Renal pelvis (tissue), 12 donors: ENCODE measurements around the gene TNNC1. TPM values are rescaled to one million over a fixed set of nuclear protein-coding genes. Genes with fewer than 3 reads are reported as not detected.

Experiments
- DNase-seq: peaks from one replicate; pipeline ENCODE4 v3.0.0-alpha.2; 2013
- long read RNA-seq, 16 experiments: transcript quantifications; one replicate each; lab custom pipeline, GENCODE V29; 2026
- polyA plus RNA-seq, 3 donors: library from polyadenylated mRNA; unstranded; fragments of 120-200 nt; gene quantifications; one replicate each; pipeline ENCODE4 v1.2.1, GENCODE V29; 2013; ENCODE audit not compliant: insufficient read length in 3 of 3

The TNNC1 gene
- 1 to 10 TPM; 6.8 to 7.2 (median 7.0) TPM for polyA plus RNA-seq
- long read RNA-seq, donor 1, partial matches to known transcripts, result 0 of 2 reads
- long read RNA-seq, donor 1, other reads (novel, unspliced or antisense), result 0 of 2 reads
- long read RNA-seq, donor 2, transcript TNNC1-201 (6 exons, 714 nt), result major isoform, 7 of 7 reads
- long read RNA-seq, donor 2, partial matches to known transcripts, result 0 of 7 reads
- long read RNA-seq, donor 2, other reads (novel, unspliced or antisense), result 0 of 7 reads
- long read RNA-seq, donor 3, transcript TNNC1-201 (6 exons, 714 nt), result major isoform, 6 of 6 reads
- long read RNA-seq, donor 3, partial matches to known transcripts, result 0 of 6 reads
- long read RNA-seq, donor 3, other reads (novel, unspliced or antisense), result 0 of 6 reads
- long read RNA-seq, donor 4, transcript TNNC1-201 (6 exons, 714 nt), result major isoform, 7 of 12 reads
- long read RNA-seq, donor 4, partial matches to known transcripts, result 5 of 12 reads
- long read RNA-seq, donor 4, other reads (novel, unspliced or antisense), result 0 of 12 reads
- long read RNA-seq, donor 5, partial matches to known transcripts, result 0 of 3 reads
- long read RNA-seq, donor 5, other reads (novel, unspliced or antisense), result 0 of 3 reads
- long read RNA-seq, donor 6, transcript TNNC1-201 (6 exons, 714 nt), result major isoform, 6 of 12 reads
- long read RNA-seq, donor 6, partial matches to known transcripts, result 6 of 12 reads
- long read RNA-seq, donor 6, other reads (novel, unspliced or antisense), result 0 of 12 reads
- long read RNA-seq, donor 7, transcript TNNC1-201 (6 exons, 714 nt), result major isoform, 7 of 7 reads
- long read RNA-seq, donor 7, partial matches to known transcripts, result 0 of 7 reads
- long read RNA-seq, donor 7, other reads (novel, unspliced or antisense), result 0 of 7 reads
- long read RNA-seq, donor 8, partial matches to known transcripts, result 0 of 4 reads
- long read RNA-seq, donor 8, other reads (novel, unspliced or antisense), result 0 of 4 reads
- long read RNA-seq, donor 9, transcript TNNC1-201 (6 exons, 714 nt), result major isoform, 12 of 18 reads
- long read RNA-seq, donor 9, partial matches to known transcripts, result 6 of 18 reads
- long read RNA-seq, donor 9, other reads (novel, unspliced or antisense), result 0 of 18 reads
- long read RNA-seq, donor 10, transcript TNNC1-201 (6 exons, 714 nt), result major isoform, 6 of 6 reads
- long read RNA-seq, donor 10, partial matches to known transcripts, result 0 of 6 reads
- long read RNA-seq, donor 10, other reads (novel, unspliced or antisense), result 0 of 6 reads
- long read RNA-seq, donor 11, partial matches to known transcripts, result 0 of 2 reads
- long read RNA-seq, donor 11, other reads (novel, unspliced or antisense), result 0 of 2 reads
- long read RNA-seq, donor 12, transcript TNNC1-201 (6 exons, 714 nt), result major isoform, 8 of 13 reads
- long read RNA-seq, donor 12, partial matches to known transcripts, result 5 of 13 reads
- long read RNA-seq, donor 12, other reads (novel, unspliced or antisense), result 0 of 13 reads
- long read RNA-seq, donor 13, partial matches to known transcripts, result 0 of 1 reads
- long read RNA-seq, donor 13, other reads (novel, unspliced or antisense), result 0 of 1 reads
- long read RNA-seq, donor 14, result 0 reads
- long read RNA-seq, donor 15, partial matches to known transcripts, result 0 of 1 reads
- long read RNA-seq, donor 15, other reads (novel, unspliced or antisense), result 0 of 1 reads
- long read RNA-seq, donor 16, transcript TNNC1-201 (6 exons, 714 nt), result major isoform, 11 of 11 reads
- long read RNA-seq, donor 16, partial matches to known transcripts, result 0 of 11 reads
- long read RNA-seq, donor 16, other reads (novel, unspliced or antisense), result 0 of 11 reads

DNA sequence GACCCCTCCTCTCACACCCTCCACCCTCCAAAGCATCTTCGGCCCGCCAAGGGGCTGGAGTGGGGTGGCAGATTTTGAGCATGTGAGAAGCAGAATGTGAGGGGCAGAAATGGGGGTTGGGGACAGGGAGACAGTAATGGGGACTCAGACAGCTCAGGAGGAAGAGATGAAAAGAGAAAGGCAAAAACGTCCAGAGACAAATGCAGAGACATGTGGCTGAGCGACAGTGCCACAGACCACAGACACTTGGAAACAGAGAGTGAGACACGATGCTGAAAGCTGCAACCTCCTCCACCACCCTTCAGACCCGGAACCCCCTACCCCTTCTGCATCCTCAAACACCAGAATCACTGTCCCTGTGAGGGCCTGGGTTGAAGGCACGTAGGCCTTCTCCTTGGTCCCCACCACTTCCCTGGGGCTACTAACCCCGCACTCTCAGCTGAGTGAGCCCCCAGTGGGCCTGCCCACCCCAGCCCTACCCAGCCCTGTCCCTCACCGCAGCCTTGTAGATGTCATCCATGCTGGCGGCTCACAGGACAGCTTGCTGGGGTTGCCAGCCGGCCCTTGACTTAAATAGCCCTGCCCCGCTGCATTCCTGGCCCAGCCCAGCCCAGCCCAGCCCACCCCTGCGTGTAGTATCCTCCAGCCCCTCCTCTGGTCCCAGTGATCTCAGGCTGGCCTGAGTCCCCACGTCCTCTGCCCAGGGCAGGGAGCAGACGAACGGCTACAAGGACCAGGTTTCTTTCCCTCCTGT lies at the start of gene TNNC1:
TSS of gene TNNC1 (minus strand) at position 546 of the 754 bp plus-strand sequence. CDS start at position 520, 26 bp downstream.
- DNase-seq, result no peak

GRCh38 chr3:52502808-52503350 lies 49.0 kb upstream of the TNNC1 start:
- DNase-seq, result no peak

DNA sequence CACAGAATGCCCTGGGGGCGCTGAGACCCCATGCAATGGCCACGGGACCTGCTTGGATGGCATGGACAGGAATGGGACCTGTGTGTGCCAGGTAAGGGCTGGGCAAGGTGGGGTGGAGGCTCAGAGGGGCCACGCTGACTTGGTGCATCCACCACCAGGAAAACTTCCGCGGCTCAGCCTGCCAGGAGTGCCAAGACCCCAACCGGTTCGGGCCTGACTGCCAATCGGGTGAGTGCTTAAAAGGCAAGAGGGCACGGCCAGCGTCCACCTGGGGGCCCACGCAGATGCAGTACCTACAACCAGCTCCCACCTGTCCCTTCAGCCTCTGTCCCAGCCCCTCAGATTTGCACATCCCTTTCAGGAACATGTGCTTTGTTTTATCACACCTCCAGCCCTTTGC lies 48.2 kb upstream of the TNNC1 start:
- DNase-seq, result no peak

DNA sequence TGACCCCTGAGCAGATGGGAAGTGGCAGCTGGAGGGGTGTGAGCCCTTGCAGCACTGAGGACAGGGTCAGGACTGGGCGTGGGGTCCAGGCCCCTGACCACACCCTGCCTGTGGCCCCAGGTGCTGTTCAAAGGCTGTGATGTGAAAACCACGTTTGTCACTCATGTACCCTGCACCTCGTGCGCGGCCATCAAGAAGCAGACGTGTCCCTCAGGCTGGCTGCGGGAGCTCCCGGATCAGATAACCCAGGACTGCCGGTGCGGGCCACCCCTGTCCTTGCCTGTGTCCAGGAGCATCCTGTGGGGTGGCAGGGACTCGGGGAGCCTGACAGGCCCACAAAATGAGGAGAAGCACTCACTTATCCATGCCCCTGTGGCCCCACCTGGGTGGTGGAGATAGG lies 47.2 kb upstream of the TNNC1 start:
- DNase-seq, result no peak

DNA sequence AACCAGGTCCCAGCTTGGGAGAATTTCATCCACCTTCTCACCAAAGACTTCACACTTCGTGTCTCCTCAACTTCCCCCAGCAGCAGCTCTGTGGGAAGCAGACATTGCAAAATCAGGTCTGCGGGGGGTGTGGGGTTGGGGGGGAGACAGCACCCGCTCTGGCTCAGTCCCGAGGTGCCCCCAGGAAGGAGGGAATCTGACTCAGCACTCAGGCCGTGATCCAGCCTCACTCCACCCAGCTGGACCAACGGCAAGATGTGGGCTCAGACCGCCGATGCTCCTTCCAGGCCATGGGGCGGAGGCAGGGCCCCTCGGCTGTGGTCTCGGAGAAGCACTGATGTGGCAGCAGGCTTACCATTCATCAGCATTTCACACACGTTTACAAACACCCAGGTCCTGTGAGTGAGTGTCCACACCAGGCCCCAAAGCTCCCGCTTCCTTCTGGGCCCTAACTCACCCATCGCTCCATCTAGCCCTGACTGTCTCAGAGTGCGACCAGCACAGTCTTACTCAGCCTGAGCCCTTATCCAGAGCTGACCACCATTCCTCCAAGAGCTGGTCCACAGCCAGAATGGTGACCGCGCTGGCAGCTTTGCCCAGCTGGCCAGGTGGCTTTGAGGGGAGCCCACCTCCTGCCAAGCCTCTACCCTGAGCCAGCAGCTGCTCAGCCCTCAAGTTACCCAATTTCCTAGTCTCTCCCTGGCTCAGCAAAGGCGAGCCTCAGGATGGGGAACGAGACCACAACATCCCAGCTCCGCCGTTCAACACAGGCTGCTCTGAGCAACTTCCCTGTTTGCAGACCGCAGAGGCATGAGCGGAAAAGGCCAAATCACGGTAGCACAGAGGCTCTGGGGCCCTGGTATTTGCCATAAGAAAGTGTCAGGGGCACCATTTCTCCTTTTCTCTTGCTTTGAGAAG lies 44.6 kb upstream of the TNNC1 start:
- DNase-seq, result no peak

- DNase-seq, result no peak
Observed at GRCh38 chr3:52495777-52496602, 42.1 kb upstream of the TNNC1 start.

- no peak for DNase-seq
Observed at GRCh38 chr3:52494886-52495495, 41.1 kb upstream of the TNNC1 start, which contains the start of gene STAB1. TSS of gene STAB1 (plus strand) at chr3:52495338. CDS start at chr3:52495414, 76 bp downstream.

DNA sequence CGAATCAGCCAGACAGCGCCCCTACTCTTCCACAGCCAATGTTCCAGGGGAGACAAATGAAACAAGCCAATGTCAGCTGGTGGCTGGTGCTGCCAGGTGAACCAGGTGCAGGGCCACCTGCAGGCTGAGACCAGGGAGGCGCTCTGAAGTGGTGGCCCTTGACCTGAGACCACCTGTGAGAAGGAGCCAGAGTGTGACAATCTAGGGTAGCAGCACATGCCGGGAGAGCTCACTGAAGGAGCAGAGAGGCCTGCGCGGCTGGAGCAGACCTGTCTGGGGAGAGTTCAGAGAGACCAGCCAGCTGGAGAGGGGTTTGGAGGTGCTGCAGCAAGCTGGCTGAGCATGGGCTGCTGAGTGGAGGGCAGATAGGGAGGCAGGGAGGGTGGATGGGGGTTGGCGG lies 40.6 kb upstream of the TNNC1 start:
- no peak for DNase-seq

GRCh38 chr3:52493232-52494017 lies 39.6 kb upstream of the TNNC1 start:
- DNase-seq, result no peak

DNA sequence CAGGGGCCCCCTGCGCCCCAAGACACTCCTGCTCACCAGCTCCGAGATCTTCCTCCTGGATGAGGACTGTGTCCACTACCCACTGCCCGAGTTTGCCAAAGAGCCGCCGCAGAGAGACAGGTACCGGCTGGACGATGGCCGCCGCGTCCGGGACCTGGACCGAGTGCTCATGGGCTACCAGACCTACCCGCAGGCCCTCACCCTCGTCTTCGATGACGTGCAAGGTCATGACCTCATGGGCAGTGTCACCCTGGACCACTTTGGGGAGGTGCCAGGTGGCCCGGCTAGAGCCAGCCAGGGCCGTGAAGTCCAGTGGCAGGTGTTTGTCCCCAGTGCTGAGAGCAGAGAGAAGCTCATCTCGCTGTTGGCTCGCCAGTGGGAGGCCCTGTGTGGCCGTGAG lies 38.2 kb upstream of the TNNC1 start:
- DNase-seq, result no peak

- no peak for DNase-seq
Observed at GRCh38 chr3:52490939-52491526, 37.2 kb upstream of the TNNC1 start.

GRCh38 chr3:52490035-52490938 lies 36.4 kb upstream of the TNNC1 start:
- no peak for DNase-seq

GRCh38 chr3:52489453-52489852 lies 35.6 kb upstream of the TNNC1 start:
- DNase-seq, result no peak

- no peak for DNase-seq
Observed at GRCh38 chr3:52488746-52489145, 34.9 kb upstream of the TNNC1 start.
